GM12878 (cell line): ENCODE measurements around the gene SDK2.

Experiments used
- FOXK2 ChIP-seq: fragments of 450-650 bp; IDR thresholded peaks from 2 replicates; pipeline ENCODE4 v1.6.1; 2017; ENCODE audit warnings: mild to moderate bottlenecking, moderate library complexity
- NFXL1 ChIP-seq: fragments of 450-650 bp; IDR thresholded peaks from 2 replicates; pipeline ENCODE4 v1.6.1; 2017; ENCODE audit warnings: antibody characterized with exemption, mild to moderate bottlenecking, borderline replicate concordance
- NFYA ChIP-seq: IDR thresholded peaks from 2 replicates; pipeline ENCODE4 v1.6.1; 2011; ENCODE audit warnings: low read depth, mild to moderate bottlenecking, low read length, improper control_type of control experiment, borderline replicate concordance
- POLR2A ChIP-seq: IDR thresholded peaks from 2 replicates; pipeline ENCODE4 v1.6.1; 2011; ENCODE audit warnings: low read depth, mild to moderate bottlenecking, low read length
- SPI1 ChIP-seq: IDR thresholded peaks from 2 replicates; pipeline ENCODE4 v1.6.1; 2011; ENCODE audit warnings: low read depth, mild to moderate bottlenecking, low read length, moderate library complexity, borderline replicate concordance; ENCODE audit not compliant: insufficient read depth
- TCF7 ChIP-seq: IDR thresholded peaks from 2 replicates; pipeline ENCODE4 v1.6.1; 2014; ENCODE audit warnings: antibody characterized with exemption, borderline replicate concordance
- TF ChIP-seq, protein P1 (sequence below), 3 experiments: IDR thresholded peaks in 2 of 3; conservative IDR thresholded peaks in 1 of 3; 2 replicates each; pipeline ENCODE4 v1.5.1; 2011; ENCODE audit warnings: low read depth in 3 of 3, low read length in 3 of 3, mild to moderate bottlenecking in 3 of 3, control low read depth in 2 of 3, moderate library complexity in 2 of 3, inconsistent platforms in 1 of 3, mixed read lengths in 1 of 3; ENCODE audit not compliant: control insufficient read depth in 2 of 3, insufficient read depth in 1 of 3; ENCODE audit errors: extremely low read depth in 1 of 3
- TF ChIP-seq, protein P2 (sequence below): IDR thresholded peaks from 2 replicates; pipeline ENCODE4 v1.6.1; 2011; ENCODE audit warnings: borderline replicate concordance, low read depth, mild to moderate bottlenecking, moderate library complexity, mixed read lengths, low read length; ENCODE audit not compliant: insufficient read depth; ENCODE audit errors: extremely low read length
- TF ChIP-seq, protein P3 (sequence below): IDR thresholded peaks from 2 replicates; pipeline ENCODE4 v1.6.1; 2012; ENCODE audit warnings: low read depth, low read length, improper control_type of control experiment

DNA sequence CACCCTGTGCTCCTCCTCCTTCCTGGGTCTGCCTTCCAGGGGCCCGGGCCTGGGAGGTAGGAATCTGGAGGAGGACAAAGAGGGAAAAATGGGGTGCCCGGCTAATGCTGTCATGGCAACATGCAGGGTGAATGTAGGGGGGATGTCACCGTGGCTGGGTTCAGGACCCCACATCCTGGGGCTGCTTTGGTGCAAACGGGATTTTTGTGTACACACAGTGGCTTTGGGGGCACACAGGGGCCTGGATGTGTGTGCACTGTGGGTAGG is 295.5 kb downstream of the SDK2 start:
- TF ChIP-seq FOXK2 (no peak), SPI1 (no peak), NFYA (no peak), TCF7 (no peak), NFXL1 (no peak), POLR2A (no peak)
- TF ChIP-seq, protein P1, sequence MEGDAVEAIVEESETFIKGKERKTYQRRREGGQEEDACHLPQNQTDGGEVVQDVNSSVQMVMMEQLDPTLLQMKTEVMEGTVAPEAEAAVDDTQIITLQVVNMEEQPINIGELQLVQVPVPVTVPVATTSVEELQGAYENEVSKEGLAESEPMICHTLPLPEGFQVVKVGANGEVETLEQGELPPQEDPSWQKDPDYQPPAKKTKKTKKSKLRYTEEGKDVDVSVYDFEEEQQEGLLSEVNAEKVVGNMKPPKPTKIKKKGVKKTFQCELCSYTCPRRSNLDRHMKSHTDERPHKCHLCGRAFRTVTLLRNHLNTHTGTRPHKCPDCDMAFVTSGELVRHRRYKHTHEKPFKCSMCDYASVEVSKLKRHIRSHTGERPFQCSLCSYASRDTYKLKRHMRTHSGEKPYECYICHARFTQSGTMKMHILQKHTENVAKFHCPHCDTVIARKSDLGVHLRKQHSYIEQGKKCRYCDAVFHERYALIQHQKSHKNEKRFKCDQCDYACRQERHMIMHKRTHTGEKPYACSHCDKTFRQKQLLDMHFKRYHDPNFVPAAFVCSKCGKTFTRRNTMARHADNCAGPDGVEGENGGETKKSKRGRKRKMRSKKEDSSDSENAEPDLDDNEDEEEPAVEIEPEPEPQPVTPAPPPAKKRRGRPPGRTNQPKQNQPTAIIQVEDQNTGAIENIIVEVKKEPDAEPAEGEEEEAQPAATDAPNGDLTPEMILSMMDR (IDR thresholded peaks at IDR 0.05 in 2 of 3, conservative IDR thresholded peaks at IDR 0.05 in 1 of 3; ENCODE audit: control insufficient read depth in 2 of 3, extremely low read depth in 1 of 3, insufficient read depth in 1 of 3, low read depth in 3 of 3, low read length in 3 of 3) = no peak
- TF ChIP-seq, protein P2, sequence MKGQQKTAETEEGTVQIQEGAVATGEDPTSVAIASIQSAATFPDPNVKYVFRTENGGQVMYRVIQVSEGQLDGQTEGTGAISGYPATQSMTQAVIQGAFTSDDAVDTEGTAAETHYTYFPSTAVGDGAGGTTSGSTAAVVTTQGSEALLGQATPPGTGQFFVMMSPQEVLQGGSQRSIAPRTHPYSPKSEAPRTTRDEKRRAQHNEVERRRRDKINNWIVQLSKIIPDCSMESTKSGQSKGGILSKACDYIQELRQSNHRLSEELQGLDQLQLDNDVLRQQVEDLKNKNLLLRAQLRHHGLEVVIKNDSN = no peak
- TF ChIP-seq, protein P3, sequence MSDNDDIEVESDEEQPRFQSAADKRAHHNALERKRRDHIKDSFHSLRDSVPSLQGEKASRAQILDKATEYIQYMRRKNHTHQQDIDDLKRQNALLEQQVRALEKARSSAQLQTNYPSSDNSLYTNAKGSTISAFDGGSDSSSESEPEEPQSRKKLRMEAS = no peak
